K562 (cell line): ENCODE results near the gene LUC7L. TPM values are rescaled to one million over a fixed set of nuclear protein-coding genes. Genes with fewer than 3 reads are reported as not detected.
"Not testable (repeated sequence)": the region's sequence is repeated elsewhere in the genome, so short reads cannot be mapped to it uniquely, and the experiment has no call there.

ENCODE experiments used
- ATAC-seq: fragments of 200-7000 bp; cut with Tn5 transposase; 3 replicates; pipeline ENCODE4 v1.9.1; 2020; ENCODE audit warnings: moderate library complexity
- BruUV-seq: library from RNA; stranded (reverse); fragments of 400-500 nt; replicated peaks from 2 replicates; lab custom pipeline; 2021; lab: Mats Ljungman, UMichigan
- CTCF ChIA-PET: fragments of 300-600 bp; formaldehyde crosslinking; extraction: SDS; loops from one replicate; lab custom pipeline; 2021; ENCODE audit warnings: low intra/inter-chr PET ratio; lab: Yijun Ruan, JAX
- POLR2A ChIA-PET: fragments of 300-600, 350-650 bp; sonication (Branson Sonifier 250); formaldehyde crosslinking; extraction: SDS; loops from one replicate; lab custom pipeline; 2021; ENCODE audit warnings: antibody characterized with exemption, inconsistent platforms; lab: Yijun Ruan, JAX
- DNase-seq, 4 experiments: peaks; one replicate each; pipeline versions ENCODE4 v3.0.0 to v3.0.0-alpha.2; 2011 to 2018; ENCODE audit warnings: low spot score in 3 of 4, mixed read lengths in 3 of 4; ENCODE audit errors: extremely low read depth in 1 of 4
- FAIRE-seq: peaks from 2 replicates; lab custom pipeline; 2011; peaks lifted over from hg19 to GRCh38; lab: Jason Lieb, UNC
- H2AFZ ChIP-seq: 2 replicates; pipeline ENCODE4 v1.6.0; 2011; ENCODE audit warnings: low read depth, low read length, control low read depth, inconsistent platforms
- H3K27ac ChIP-seq: fragments of 200-600 bp; 3 replicates; pipeline ENCODE4 v1.8.0; 2011; ENCODE audit warnings: low read depth, mild to moderate bottlenecking, control low read depth, inconsistent platforms, low read length, moderate library complexity, mixed read lengths; ENCODE audit errors: extremely low read depth
- H3K27me3 ChIP-seq, 2 experiments: fragments of 300-600 bp in 1 of 2; 2 replicates in 1 of 2; 3 replicates in 1 of 2; pipeline versions ENCODE4 v1.6.0 to v1.8.0; 2011; ENCODE audit warnings: inconsistent platforms in 2 of 2, low read length in 2 of 2, mild to moderate bottlenecking in 1 of 2, mixed read lengths in 1 of 2, moderate library complexity in 1 of 2; ENCODE audit not compliant: control insufficient read depth in 2 of 2, insufficient read depth in 2 of 2
- H3K36me3 ChIP-seq: fragments of 300-600 bp; 3 replicates; pipeline ENCODE4 v1.8.0; 2011; ENCODE audit warnings: mild to moderate bottlenecking, low read length, inconsistent platforms; ENCODE audit not compliant: control insufficient read depth, insufficient read depth
- H3K4me1 ChIP-seq, 2 experiments: fragments of 200-600 bp in 1 of 2; replicated peaks in 1 of 2; 2 replicates in 1 of 2; 3 replicates in 1 of 2; pipeline versions ENCODE4 v1.5.1 to v1.8.0; 2011; ENCODE audit warnings: inconsistent platforms in 2 of 2, low read length in 2 of 2, mild to moderate bottlenecking in 1 of 2, mixed read lengths in 1 of 2, moderate library complexity in 1 of 2; ENCODE audit not compliant: control insufficient read depth in 2 of 2, insufficient read depth in 2 of 2
- H3K4me2 ChIP-seq: 2 replicates; pipeline ENCODE4 v1.6.1; 2011; ENCODE audit warnings: low read length, control low read depth, inconsistent platforms, mixed read lengths; ENCODE audit not compliant: insufficient read depth
- H3K4me3 ChIP-seq: fragments of 200-600 bp; sonication (generic), shearing (Covaris generic); 2 replicates; pipeline ENCODE4 v1.5.1; 2016; ENCODE audit warnings: control low read depth, inconsistent platforms
- H3K79me2 ChIP-seq: fragments of 200-600 bp; 3 replicates; pipeline ENCODE4 v1.8.0; 2011; ENCODE audit warnings: low read length, inconsistent platforms; ENCODE audit not compliant: control insufficient read depth, insufficient read depth
- H3K9ac ChIP-seq, 2 experiments: 2 replicates each; pipeline versions ENCODE4 v1.6.0 to v1.6.1; 2011; ENCODE audit warnings: low read depth in 2 of 2, low read length in 2 of 2, control low read depth in 1 of 2, inconsistent platforms in 1 of 2, mild to moderate bottlenecking in 1 of 2, mixed read lengths in 1 of 2; ENCODE audit not compliant: insufficient read depth in 1 of 2
- H3K9me1 ChIP-seq: one replicate; pipeline ENCODE4 v1.6.0; 2011; ENCODE audit warnings: inconsistent platforms, mild to moderate bottlenecking, low read length, moderate library complexity; ENCODE audit not compliant: control insufficient read depth, insufficient read depth
- H3K9me3 ChIP-seq: replicated peaks from 2 replicates; pipeline ENCODE4 v1.5.1; 2011; ENCODE audit warnings: low read depth, low read length, inconsistent platforms; ENCODE audit not compliant: control insufficient read depth, insufficient read depth
- H4K20me1 ChIP-seq: replicated peaks from 2 replicates; pipeline ENCODE4 v1.6.1; 2011; ENCODE audit warnings: low read length, inconsistent platforms, mixed read lengths; ENCODE audit not compliant: control insufficient read depth, insufficient read depth
- COPS2 ChIP-seq: fragments of 450-650 bp; conservative IDR thresholded peaks from 2 replicates; pipeline ENCODE4 v1.6.1; 2016; ENCODE audit warnings: mild to moderate bottlenecking, moderate library complexity
- POLR2A ChIP-seq: fragments of 450-650 bp; conservative IDR thresholded peaks from 2 replicates; pipeline ENCODE4 v1.6.1; 2016
- POLR2G ChIP-seq: fragments of 200-400 bp; formaldehyde crosslinking; IDR thresholded peaks from 2 replicates; pipeline ENCODE4 v1.6.1; 2017; ENCODE audit warnings: low read depth, mild to moderate bottlenecking, antibody characterized with exemption, low read length, moderate library complexity
- RBFOX2 ChIP-seq: fragments of 200-400 bp; formaldehyde crosslinking; IDR thresholded peaks from 2 replicates; pipeline ENCODE4 v1.6.1; 2017; ENCODE audit warnings: low read depth, mild to moderate bottlenecking, low read length, moderate library complexity
- ZNF695 ChIP-seq: fragments of 450-650 bp; formaldehyde crosslinking; IDR thresholded peaks from 2 replicates; pipeline ENCODE4 v1.4.0; 2020; ENCODE audit warnings: mild to moderate bottlenecking, moderate library complexity
- WGBS: fragments of 100-300 bp; shearing (Covaris generic); methylation state at CpG from one replicate; pipeline ENCODE4 v1.1.6; 2016; ENCODE audit warnings: low coverage, mixed read lengths; ENCODE audit not compliant: insufficient coverage; ENCODE audit errors: missing lambda C conversion rate; 5-methylcytosine and 5-hydroxymethylcytosine counted together
- in situ Hi-C: fragments of 300-500 bp; cut with MboI; formaldehyde crosslinking; loops from 4 replicates; pipeline ENCODE4 v1.15.0; 2018; ENCODE audit warnings: inconsistent platforms, mixed read lengths
- intact Hi-C: fragments of 100-400 bp; cut with micrococcal nuclease; formaldehyde crosslinking; loops from 2 replicates; pipeline ENCODE4 v1.14.2; 2022
- polyA plus RNA-seq, 8 experiments: library from polyadenylated mRNA; depleted of rRNA in 4 of 8; stranded (reverse) in 5 of 8; unstranded in 3 of 8; fragments of >200 nt; fragmentation: Nextera tagmentation in 2 of 8; fragmentation: Illumina TruSeq in 1 of 8; extraction: Ambion mirVana in 2 of 8; extraction: Trizol in 1 of 8; gene quantifications; 2 replicates each; pipeline versions ENCODE4 v1.2.1 to v1.2.3, GENCODE V29; 2011 to 2014; ENCODE audit warnings: inconsistent platforms in 1 of 8, missing spikeins in 1 of 8
- total RNA-seq, 7 experiments: library from RNA; depleted of rRNA in 6 of 7; stranded (reverse); fragments of >200 nt in 6 of 7; fragmentation: Illumina TruSeq in 2 of 7; extraction: Trizol in 2 of 7; gene quantifications; 2 replicates each; pipeline versions ENCODE4 v1.2.1 to v1.2.3, GENCODE V29; 2011 to 2021; ENCODE audit warnings: low replicate concordance in 1 of 7

LUC7L gene
- total and polyA plus RNA-seq, 9 of the 15 experiments (the other 6 are each of a cell fraction or from before 2014, with no cell fraction given), result 1.7 to 93.3 (median 59.5) TPM

GRCh38 chr16:164827-165538, 64.3 kb downstream of the LUC7L start (continued):
- TF ChIP-seq POLR2G (peak; percentile 64), COPS2 (no peak), POLR2A (0 out of 2 replicates have a peak, but pooled peaks have one; percentile 36), ZNF695 (CRISPR knock-in tag) (no peak), RBFOX2 (peak; percentile 31; the same call in 1 of the 2 replicates)

- H3K9me3 ChIP-seq, H2AFZ ChIP-seq, intact Hi-C loops, BruUV-seq, DNase-seq, H3K27me3 ChIP-seq, H3K27ac ChIP-seq, in situ Hi-C loops, H3K4me2 ChIP-seq, H3K79me2 ChIP-seq, H3K9me1 ChIP-seq, H3K4me3 ChIP-seq, FAIRE-seq, H3K36me3 ChIP-seq, H3K9ac ChIP-seq, H4K20me1 ChIP-seq, POLR2A ChIA-PET, CTCF ChIA-PET: not testable (repeated sequence)
- ATAC-seq, result peak; percentile 82
- WGBS, result no CpG with 5 or more reads among the region's 80 CpGs
- H3K4me1 ChIP-seq, result peaks cover 10 to 76% of the 10 kb centered on the region in 2 experiments; a peak in 4 of 5 replicates
Measured at GRCh38 chr16:164134-164823, 65.0 kb downstream of the LUC7L start.
